ENCODE data around the gene PLAGL2.

- no peak for TF ChIP-seq CTCF (IDR thresholded peaks at IDR 0.05; ENCODE audit: low read depth, low read length)
- no peak for TF ChIP-seq EZH2phosphoT487 (IDR thresholded peaks at IDR 0.05; ENCODE audit: low read depth)
Observed at GRCh38 chr20:32189123-32189410, 18.5 kb downstream of the PLAGL2 start.
